SK-N-SH treated with all-trans-retinoic acid at 6 μM for 48 hours (cell line): ENCODE data around the gene CDRT4.

Experiments used
- OSR1 ChIP-seq: fragments of 250-450 bp; sonication (Bioruptor Pico); IDR thresholded peaks from 2 replicates; pipeline ENCODE4 v1.8.0; 2022; ENCODE audit warnings: moderate library complexity, mild to moderate bottlenecking, inconsistent platforms
- ZFP3 ChIP-seq: fragments of 250-450 bp; sonication (Bioruptor Pico); IDR thresholded peaks from 2 replicates; pipeline ENCODE4 v1.5.0; 2020; ENCODE audit warnings: mild to moderate bottlenecking, moderate library complexity

DNA sequence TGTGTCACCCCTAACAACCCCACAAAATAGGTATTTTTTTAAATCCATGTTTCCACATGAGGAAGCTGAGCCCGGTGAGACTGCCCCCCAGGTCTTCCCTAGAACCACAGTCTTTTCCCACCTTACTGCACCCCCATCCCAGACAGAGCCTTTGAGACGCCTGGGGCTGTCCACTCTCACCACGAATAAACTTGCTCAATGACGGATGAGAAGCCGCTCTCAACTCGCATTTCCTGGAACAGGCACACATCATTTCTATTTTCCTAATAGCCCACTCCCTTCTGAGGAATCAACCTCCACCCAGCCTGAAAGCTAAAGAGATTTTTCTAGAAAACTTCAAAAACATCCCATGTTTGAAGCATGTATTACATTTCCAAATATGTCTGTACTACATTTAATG lies 14.1 kb upstream of the CDRT4 start:
- TF ChIP-seq OSR1 (CRISPR knock-in tag), result no peak
- TF ChIP-seq ZFP3 (CRISPR knock-in tag), result no peak
